BLaER1 (cell line): Measurements from ENCODE around the gene HNRNPAB.
A peak's percentile ranks its signal among the peaks of the same experiment; 100 is the strongest.
"Not testable (repeated sequence)": the region's sequence is repeated elsewhere in the genome, so short reads cannot be mapped to it uniquely, and the experiment has no call there.

ENCODE experiments used
- H3K27ac ChIP-seq: shearing (Covaris generic); formaldehyde crosslinking; 2 replicates; pipeline ENCODE4 v1.8.1; 2022
- H3K27me3 ChIP-seq: shearing (Covaris generic); formaldehyde crosslinking; 2 replicates; pipeline ENCODE4 v1.8.1; 2022
- H3K36me3 ChIP-seq: shearing (Covaris generic); formaldehyde crosslinking; 2 replicates; pipeline ENCODE4 v1.8.1; 2022
- H3K4me1 ChIP-seq: shearing (Covaris generic); formaldehyde crosslinking; 2 replicates; pipeline ENCODE4 v1.8.1; 2022
- H3K4me2 ChIP-seq: shearing (Covaris generic); formaldehyde crosslinking; 2 replicates; pipeline ENCODE4 v1.8.1; 2022
- H3K4me3 ChIP-seq: shearing (Covaris generic); formaldehyde crosslinking; 2 replicates; pipeline ENCODE4 v1.8.1; 2022
- H3K9ac ChIP-seq: shearing (Covaris generic); formaldehyde crosslinking; 2 replicates; pipeline ENCODE4 v1.8.1; 2022
- H3K9me3 ChIP-seq: shearing (Covaris generic); formaldehyde crosslinking; 2 replicates; pipeline ENCODE4 v1.8.1; 2022
- H4K20me1 ChIP-seq: shearing (Covaris generic); formaldehyde crosslinking; 2 replicates; pipeline ENCODE4 v1.8.1; 2022
- Cebpa-rat ChIP-seq: shearing (Covaris generic); IDR thresholded peaks from 2 replicates; pipeline ENCODE4 v1.8.1; 2022

Gene HNRNPAB

GRCh38 chr5:178196281-178196812 is 8.0 kb upstream of the HNRNPAB start:
- Histone ChIP-seq H3K9ac (no peak overlapping the region), H3K9me3 (no peaks in the 10 kb centered on the region; the same call in 1 of the 2 replicates), H4K20me1 (no peaks in the 10 kb centered on the region), H3K36me3 (no peaks in the 10 kb centered on the region), H3K4me3 (no peak overlapping the region), H3K4me2 (no peak overlapping the region), H3K4me1 (peaks cover 17% of the 10 kb centered on the region), H3K27me3 (no peaks in the 10 kb centered on the region), H3K27ac (no peak overlapping the region)
- TF ChIP-seq Cebpa-rat, result no peak

GRCh38 chr5:178196986-178197385 is 7.3 kb upstream of the HNRNPAB start:
- no peak overlapping the region for H3K4me2 ChIP-seq
- no peaks in the 10 kb centered on the region; the same call in 1 of the 2 replicates for H3K9me3 ChIP-seq
- no peaks in the 10 kb centered on the region for H3K36me3 ChIP-seq
- TF ChIP-seq Cebpa-rat, result no peak
- no peak overlapping the region for H3K9ac ChIP-seq
- H3K27me3 ChIP-seq, result no peaks in the 10 kb centered on the region
- H3K27ac ChIP-seq, result no peak overlapping the region
- H3K4me1 ChIP-seq, result peaks cover 19% of the 10 kb centered on the region
- no peak overlapping the region for H3K4me3 ChIP-seq
- H4K20me1 ChIP-seq, result no peaks in the 10 kb centered on the region

GRCh38 chr5:178198151-178198550 is 6.2 kb upstream of the HNRNPAB start:
- peaks cover 22% of the 10 kb centered on the region for H3K4me1 ChIP-seq
- H3K27ac ChIP-seq, H3K9me3 ChIP-seq, H3K9ac ChIP-seq, H3K4me3 ChIP-seq, H3K36me3 ChIP-seq, H3K27me3 ChIP-seq, H4K20me1 ChIP-seq, H3K4me2 ChIP-seq: not testable (repeated sequence)

- Histone ChIP-seq H3K4me1 (peaks cover 17% of the 10 kb centered on the region), H3K9me3 (no peaks in the 10 kb centered on the region), H3K4me2 (no peak overlapping the region), H3K27ac (no peak overlapping the region), H3K9ac (no peak overlapping the region), H3K36me3 (no peaks in the 10 kb centered on the region), H3K4me3 (no peak overlapping the region), H4K20me1 (no peaks in the 10 kb centered on the region), H3K27me3 (no peaks in the 10 kb centered on the region)
- no peak for TF ChIP-seq Cebpa-rat
These were observed 5.6 kb upstream of the HNRNPAB start for GRCh38 chr5:178198706-178199105.

GRCh38 chr5:178199581-178200434 is 4.5 kb upstream of the HNRNPAB start:
- no peaks in the 10 kb centered on the region for H3K36me3 ChIP-seq
- no peaks in the 10 kb centered on the region for H3K27me3 ChIP-seq
- peaks cover 3% of the 10 kb centered on the region for H4K20me1 ChIP-seq
- TF ChIP-seq Cebpa-rat, result no peak
- no peaks in the 10 kb centered on the region for H3K9me3 ChIP-seq
- no peak overlapping the region for H3K9ac ChIP-seq
- H3K4me3 ChIP-seq, result no peak overlapping the region
- H3K27ac ChIP-seq, result no peak overlapping the region
- H3K4me2 ChIP-seq, result no peak overlapping the region
- peaks cover 6% of the 10 kb centered on the region for H3K4me1 ChIP-seq

GRCh38 chr5:178201221-178201926 is 3.0 kb upstream of the HNRNPAB start:
- Histone ChIP-seq H3K4me3 (no peak overlapping the region), H3K27me3 (no peaks in the 10 kb centered on the region), H4K20me1 (peaks cover 18% of the 10 kb centered on the region), H3K36me3 (peaks cover 11% of the 10 kb centered on the region), H3K4me1 (peaks cover 12% of the 10 kb centered on the region), H3K9me3 (no peaks in the 10 kb centered on the region), H3K4me2 (no peak overlapping the region), H3K9ac (no peak overlapping the region), H3K27ac (no peak overlapping the region)
- no peak for TF ChIP-seq Cebpa-rat

GRCh38 chr5:178201927-178202235 is 2.5 kb upstream of the HNRNPAB start:
- no peak overlapping the region for H3K27ac ChIP-seq
- peaks cover 16% of the 10 kb centered on the region for H3K36me3 ChIP-seq
- no peaks in the 10 kb centered on the region for H3K27me3 ChIP-seq
- H3K4me1 ChIP-seq, result peaks cover 17% of the 10 kb centered on the region
- TF ChIP-seq Cebpa-rat, result no peak
- H3K4me3 ChIP-seq, result no peak overlapping the region
- H3K9ac ChIP-seq, result no peak overlapping the region
- peaks cover 23% of the 10 kb centered on the region for H4K20me1 ChIP-seq
- 0 out of 2 replicates have a peak overlapping the region, but pooled peaks have one; percentile 1 for H3K4me2 ChIP-seq
- H3K9me3 ChIP-seq, result no peaks in the 10 kb centered on the region

GRCh38 chr5:178202541-178202940 is 1.8 kb upstream of the HNRNPAB start:
- Histone ChIP-seq H3K9ac (no peak overlapping the region), H3K4me2 (no peak overlapping the region), H4K20me1 (peaks cover 30% of the 10 kb centered on the region), H3K36me3 (peaks cover 23% of the 10 kb centered on the region), H3K27me3 (no peaks in the 10 kb centered on the region), H3K27ac (no peak overlapping the region), H3K4me1 (peaks cover 23% of the 10 kb centered on the region), H3K9me3 (no peaks in the 10 kb centered on the region), H3K4me3 (no peak overlapping the region)
- TF ChIP-seq Cebpa-rat, result no peak

GRCh38 chr5:178203670-178204181 is 607 bp upstream of the HNRNPAB start:
- peak overlapping the region; percentile 82 for H3K4me2 ChIP-seq
- H3K36me3 ChIP-seq, result peaks cover 35% of the 10 kb centered on the region
- H3K27ac ChIP-seq, result peak overlapping the region; percentile 97
- H3K27me3 ChIP-seq, result no peaks in the 10 kb centered on the region
- H3K4me3 ChIP-seq, result peak overlapping the region; percentile 88
- peak overlapping the region; percentile 98 for H3K9ac ChIP-seq
- TF ChIP-seq Cebpa-rat, result no peak
- H3K4me1 ChIP-seq, result peaks cover 30% of the 10 kb centered on the region
- H4K20me1 ChIP-seq, result peaks cover 42% of the 10 kb centered on the region
- H3K9me3 ChIP-seq, result no peaks in the 10 kb centered on the region
